GM12878 (cell line): ENCODE data around the gene KRTAP1-4. TPM values are rescaled to one million over a fixed set of nuclear protein-coding genes. Genes with fewer than 3 reads are reported as not detected.

Source experiments
- ATAC-seq: fragments of 200-7000 bp; cut with Tn5 transposase; 3 replicates; pipeline ENCODE4 v1.9.1; 2020; ENCODE audit warnings: mild to moderate bottlenecking, moderate library complexity
- BruUV-seq: library from RNA; stranded (reverse); fragments of 400-500 nt; replicated peaks from 2 replicates; lab custom pipeline; 2021; lab: Mats Ljungman, UMichigan
- CTCF ChIA-PET: fragments of 300-600 bp; sonication (Branson Sonifier 250); formaldehyde crosslinking; extraction: SDS; loops from one replicate; lab custom pipeline; 2021; ENCODE audit warnings: inconsistent platforms; lab: Yijun Ruan, JAX
- POLR2A ChIA-PET: fragments of 350-600 bp; formaldehyde crosslinking; extraction: SDS; loops from one replicate; lab custom pipeline; 2021; ENCODE audit warnings: inconsistent platforms; lab: Charles Lee
- RAD21 ChIA-PET: fragments of 300-600 bp; sonication (Branson Sonifier 250); formaldehyde crosslinking; loops from one replicate; lab custom pipeline; 2023; ENCODE audit warnings: antibody characterized with exemption; ENCODE audit not compliant: unreplicated experiment; lab: Charles Lee
- SMC1A ChIA-PET: fragments of 300-600 bp; sonication (Branson Sonifier 250); formaldehyde crosslinking; loops from one replicate; lab custom pipeline; 2023; ENCODE audit not compliant: unreplicated experiment, uncharacterized antibody; lab: Charles Lee
- DNase-seq: peaks from one replicate; pipeline ENCODE4 v3.0.0-alpha.2; 2011; ENCODE audit warnings: low read depth, low spot score
- FAIRE-seq: peaks from 3 replicates; lab custom pipeline; 2011; peaks lifted over from hg19 to GRCh38; lab: Jason Lieb, UNC
- H2AFZ ChIP-seq: 2 replicates; pipeline ENCODE4 v1.6.0; 2011; ENCODE audit warnings: low read depth, low read length, control low read depth; ENCODE audit not compliant: control insufficient read depth
- H3K27ac ChIP-seq: 2 replicates; pipeline ENCODE4 v1.5.1; 2011; ENCODE audit warnings: control low read depth; ENCODE audit not compliant: control insufficient read depth, insufficient read depth
- H3K27me3 ChIP-seq, 2 experiments: replicated peaks in 1 of 2; 2 replicates each; pipeline versions ENCODE4 v1.6.0 to v1.6.1; 2011; ENCODE audit warnings: low read length in 1 of 2; ENCODE audit not compliant: control insufficient read depth in 2 of 2, insufficient read depth in 2 of 2
- H3K36me3 ChIP-seq, 2 experiments: 2 replicates each; pipeline ENCODE4 v1.5.1; 2011; ENCODE audit warnings: low read length in 1 of 2; ENCODE audit not compliant: control insufficient read depth in 2 of 2, insufficient read depth in 2 of 2
- H3K4me1 ChIP-seq: 2 replicates; pipeline ENCODE4 v1.6.1; 2011; ENCODE audit warnings: mild to moderate bottlenecking, low read length, moderate library complexity, mixed read lengths; ENCODE audit not compliant: control insufficient read depth, insufficient read depth
- H3K4me2 ChIP-seq: 2 replicates; pipeline ENCODE4 v1.6.0; 2011; ENCODE audit warnings: control low read depth; ENCODE audit not compliant: control insufficient read depth, insufficient read depth
- H3K4me3 ChIP-seq: fragments of 200-600 bp; sonication (generic); 2 replicates; pipeline ENCODE4 v1.5.1; 2016
- H3K79me2 ChIP-seq: 2 replicates; pipeline ENCODE4 v1.6.0; 2011; ENCODE audit warnings: low read length; ENCODE audit not compliant: control insufficient read depth, insufficient read depth
- H3K9ac ChIP-seq: 2 replicates; pipeline ENCODE4 v1.8.0; 2011; ENCODE audit warnings: low read length, control low read depth, mixed read lengths; ENCODE audit not compliant: control insufficient read depth, insufficient read depth
- H3K9me3 ChIP-seq: replicated peaks from 3 replicates; pipeline ENCODE4 v1.5.1; 2011; ENCODE audit warnings: mild to moderate bottlenecking, low read length; ENCODE audit not compliant: control insufficient read depth, insufficient read depth
- H4K20me1 ChIP-seq: 2 replicates; pipeline ENCODE4 v1.6.0; 2011; ENCODE audit not compliant: control insufficient read depth, insufficient read depth
- CBX5 ChIP-seq: sonication (generic); IDR thresholded peaks from 2 replicates; pipeline ENCODE4 v1.6.1; 2016; ENCODE audit warnings: low read depth, moderate library complexity, mild to moderate bottlenecking, inconsistent platforms
- IKZF1 ChIP-seq: fragments of 450-650 bp; conservative IDR thresholded peaks from 2 replicates; pipeline ENCODE4 v1.6.1; 2017; ENCODE audit warnings: antibody characterized with exemption, mild to moderate bottlenecking
- LARP7 ChIP-seq: fragments of 450-650 bp; IDR thresholded peaks from 2 replicates; pipeline ENCODE4 v1.6.1; 2017; ENCODE audit warnings: mild to moderate bottlenecking
- MYC ChIP-seq: IDR thresholded peaks from 2 replicates; pipeline ENCODE4 v1.6.1; 2011; ENCODE audit warnings: mild to moderate bottlenecking, low read length, moderate library complexity, inconsistent platforms; ENCODE audit not compliant: insufficient read depth, insufficient replicate concordance, insufficient read length, severe bottlenecking
- PML ChIP-seq: IDR thresholded peaks from 2 replicates; pipeline ENCODE4 v1.6.1; 2012; ENCODE audit warnings: low read length, inconsistent platforms
- POU2F2 ChIP-seq: IDR thresholded peaks from 3 replicates; pipeline ENCODE4 v1.6.1; 2011; ENCODE audit warnings: low read depth, mild to moderate bottlenecking, low read length, borderline replicate concordance
- RUNX3 ChIP-seq: IDR thresholded peaks from 2 replicates; pipeline ENCODE4 v1.6.1; 2012; ENCODE audit warnings: low read length, inconsistent platforms
- SREBF1 ChIP-seq: IDR thresholded peaks from 2 replicates; pipeline ENCODE4 v1.6.1; 2012; ENCODE audit warnings: mild to moderate bottlenecking, low read length
- STAT1 ChIP-seq: fragments of 450-650 bp; conservative IDR thresholded peaks from 2 replicates; pipeline ENCODE4 v1.6.1; 2014; ENCODE audit warnings: antibody characterized with exemption, mild to moderate bottlenecking
- ZNF217 ChIP-seq: fragments of 450-650 bp; IDR thresholded peaks from 2 replicates; pipeline ENCODE4 v1.6.1; 2017; ENCODE audit warnings: antibody characterized with exemption, mild to moderate bottlenecking
- ZNF384 ChIP-seq: IDR thresholded peaks from 2 replicates; pipeline ENCODE4 v1.6.1; 2012; ENCODE audit warnings: low read depth, mild to moderate bottlenecking, low read length, improper control_type of control experiment, borderline replicate concordance
- WGBS: methylation state at CpG from one replicate; pipeline ENCODE4 v1.1.6; 2016; ENCODE audit warnings: low lambda C conversion rate; ENCODE audit not compliant: insufficient replicate concordance, insufficient coverage; ENCODE audit errors: missing lambda C conversion rate; 5-methylcytosine and 5-hydroxymethylcytosine counted together
- in situ Hi-C: fragments of 300-500 bp; cut with MboI; formaldehyde crosslinking; loops from 9 replicates; pipeline ENCODE4 v1.14.3; 2018; ENCODE audit warnings: mixed read lengths
- intact Hi-C: fragments of 100-400 bp; cut with micrococcal nuclease; formaldehyde crosslinking; loops from one replicate; pipeline ENCODE4 v1.14.2; 2022; ENCODE audit not compliant: unreplicated experiment
- polyA plus RNA-seq, 11 experiments: library from polyadenylated mRNA; depleted of rRNA in 4 of 11; unstranded in 6 of 11; stranded (reverse) in 5 of 11; fragments of >200 nt; fragmentation: Nextera tagmentation in 4 of 11; fragmentation: Illumina TruSeq in 1 of 11; extraction: Ambion mirVana in 4 of 11; extraction: Trizol in 1 of 11; gene quantifications; 1 replicate in 1 of 11; 2 replicates in 10 of 11; pipeline versions ENCODE4 v1.2.1 to v1.2.3, GENCODE V29; 2011 to 2016; ENCODE audit warnings: inconsistent platforms in 2 of 11, missing spikeins in 2 of 11, low read depth in 1 of 11
- total RNA-seq, 4 experiments: library from RNA; depleted of rRNA in 3 of 4; stranded (reverse); fragments of >200 nt in 3 of 4; fragmentation: Illumina TruSeq in 1 of 4; extraction: Trizol in 1 of 4; gene quantifications; 2 replicates each; pipeline versions ENCODE4 v1.2.1 to v1.2.3, GENCODE V29; 2013 to 2021
- TF ChIP-seq, protein P1 (sequence below): IDR thresholded peaks from 2 replicates; pipeline ENCODE4 v1.6.1; 2012; ENCODE audit warnings: low read depth, low read length, improper control_type of control experiment
- TF ChIP-seq, protein P2 (sequence below): fragments of 450-650 bp; IDR thresholded peaks from 2 replicates; pipeline ENCODE4 v1.6.1; 2016; ENCODE audit warnings: mild to moderate bottlenecking

The KRTAP1-4 gene
- total and polyA plus RNA-seq, 10 of the 15 experiments (the other 5 are each of a cell fraction or from before 2014, with no cell fraction given) = not detected

- TF ChIP-seq RUNX3 (no peak), SREBF1 (no peak), IKZF1 (no peak), POU2F2 (no peak), ZNF384 (no peak), LARP7 (no peak)
These were observed 16.8 kb downstream of the KRTAP1-4 start (continued) for GRCh38 chr17:41013181-41013580.

GRCh38 chr17:41012326-41013120 is 17.5 kb downstream of the KRTAP1-4 start:
- no peaks in the 10 kb centered on the region for H3K4me1 ChIP-seq
- BruUV-seq = no TSS peak
- H2AFZ ChIP-seq = no peak overlapping the region
- WGBS = 33% methylated on average over 6 of the region's 6 CpGs
- RAD21 ChIA-PET = no interaction called here
- no peak overlapping the region for H3K4me3 ChIP-seq
- no peaks in the 10 kb centered on the region for H4K20me1 ChIP-seq
- H3K27ac ChIP-seq = no peak overlapping the region
- SMC1A ChIA-PET = no interaction called here
- TF ChIP-seq, protein P1, sequence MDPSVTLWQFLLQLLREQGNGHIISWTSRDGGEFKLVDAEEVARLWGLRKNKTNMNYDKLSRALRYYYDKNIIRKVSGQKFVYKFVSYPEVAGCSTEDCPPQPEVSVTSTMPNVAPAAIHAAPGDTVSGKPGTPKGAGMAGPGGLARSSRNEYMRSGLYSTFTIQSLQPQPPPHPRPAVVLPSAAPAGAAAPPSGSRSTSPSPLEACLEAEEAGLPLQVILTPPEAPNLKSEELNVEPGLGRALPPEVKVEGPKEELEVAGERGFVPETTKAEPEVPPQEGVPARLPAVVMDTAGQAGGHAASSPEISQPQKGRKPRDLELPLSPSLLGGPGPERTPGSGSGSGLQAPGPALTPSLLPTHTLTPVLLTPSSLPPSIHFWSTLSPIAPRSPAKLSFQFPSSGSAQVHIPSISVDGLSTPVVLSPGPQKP = no peak
- TF ChIP-seq PML (no peak), STAT1 (no peak), ZNF217 (no peak), MYC (no peak), CBX5 (no peak)
- TF ChIP-seq, protein P2, sequence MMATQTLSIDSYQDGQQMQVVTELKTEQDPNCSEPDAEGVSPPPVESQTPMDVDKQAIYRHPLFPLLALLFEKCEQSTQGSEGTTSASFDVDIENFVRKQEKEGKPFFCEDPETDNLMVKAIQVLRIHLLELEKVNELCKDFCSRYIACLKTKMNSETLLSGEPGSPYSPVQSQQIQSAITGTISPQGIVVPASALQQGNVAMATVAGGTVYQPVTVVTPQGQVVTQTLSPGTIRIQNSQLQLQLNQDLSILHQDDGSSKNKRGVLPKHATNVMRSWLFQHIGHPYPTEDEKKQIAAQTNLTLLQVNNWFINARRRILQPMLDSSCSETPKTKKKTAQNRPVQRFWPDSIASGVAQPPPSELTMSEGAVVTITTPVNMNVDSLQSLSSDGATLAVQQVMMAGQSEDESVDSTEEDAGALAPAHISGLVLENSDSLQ = no peak
- no peak overlapping the region for H3K4me2 ChIP-seq
- H3K9ac ChIP-seq = no peak overlapping the region
- POLR2A ChIA-PET = no interaction called here
- no peaks in the 10 kb centered on the region for H3K79me2 ChIP-seq
- in situ Hi-C loops (no loop called here), intact Hi-C loops (no loop called here)
- H3K36me3 ChIP-seq = no peaks in the 10 kb centered on the region
- CTCF ChIA-PET = no interaction called here
- no peaks in the 10 kb centered on the region for H3K9me3 ChIP-seq
- DNase-seq = no peak
- H3K27me3 ChIP-seq = peaks cover 0 to 3% of the 10 kb centered on the region in 2 experiments; a peak in 2 of 4 replicates
- ATAC-seq = no peak
- FAIRE-seq = no peak
